PC-9 (cell line): ENCODE results near the gene HEBP1. TPM values are rescaled to one million over a fixed set of nuclear protein-coding genes. Genes with fewer than 3 reads are reported as not detected.

ENCODE experiments used
- BruUV-seq: library from RNA; stranded (reverse); fragments of 400-500 nt; replicated peaks from 2 replicates; lab custom pipeline; 2021; lab: Mats Ljungman, UMichigan
- CTCF ChIA-PET: fragments of 300-600 bp; sonication (Branson Sonifier 250); formaldehyde crosslinking; loops from one replicate; lab custom pipeline; 2022; ENCODE audit warnings: antibody characterized with exemption; lab: Charles Lee
- POLR2A ChIA-PET: fragments of 300-600 bp; sonication (Branson Sonifier 250); formaldehyde crosslinking; loops from one replicate; lab custom pipeline; 2022; ENCODE audit warnings: antibody characterized with exemption; ENCODE audit not compliant: unreplicated experiment; lab: Charles Lee
- DNase-seq, 2 experiments: peaks; one replicate each; pipeline versions ENCODE4 v3.0.0 to v3.0.0-alpha.2; 2015 to 2022; ENCODE audit warnings: mixed read lengths in 1 of 2
- H2AFZ ChIP-seq: fragments of 200-600 bp; sonication (generic); 2 replicates; pipeline ENCODE4 v1.8.1; 2017; ENCODE audit warnings: antibody characterized with exemption
- H3F3A ChIP-seq: fragments of 200-600 bp; sonication (generic); 2 replicates; pipeline ENCODE4 v1.8.1; 2017; ENCODE audit warnings: antibody characterized with exemption, mild to moderate bottlenecking, low read depth; ENCODE audit not compliant: insufficient read depth
- H3K27ac ChIP-seq: fragments of 200-600 bp; sonication (generic); 2 replicates; pipeline ENCODE4 v1.6.1; 2016; ENCODE audit warnings: mixed run types
- H3K27me3 ChIP-seq: fragments of 200-600 bp; sonication (generic); 2 replicates; pipeline ENCODE4 v1.6.1; 2016; ENCODE audit warnings: low read depth, mixed run types; ENCODE audit not compliant: insufficient read depth
- H3K36me3 ChIP-seq: fragments of 200-600 bp; sonication (generic); 2 replicates; pipeline ENCODE4 v1.6.1; 2016; ENCODE audit warnings: low read depth, mixed run types
- H3K4me1 ChIP-seq: fragments of 200-600 bp; sonication (generic); replicated peaks from 2 replicates; pipeline ENCODE4 v1.6.1; 2016; ENCODE audit warnings: mixed run types; ENCODE audit not compliant: insufficient read depth
- H3K4me2 ChIP-seq: fragments of 200-600 bp; sonication (generic); 2 replicates; pipeline ENCODE4 v1.6.1; 2017; ENCODE audit warnings: mixed run types
- H3K4me3 ChIP-seq: fragments of 200-600 bp; sonication (generic); 2 replicates; pipeline ENCODE4 v1.6.1; 2016; ENCODE audit warnings: mixed run types
- H3K79me2 ChIP-seq: fragments of 200-600 bp; sonication (generic); 2 replicates; pipeline ENCODE4 v1.6.1; 2017; ENCODE audit warnings: low read depth, mixed run types
- H3K9me2 ChIP-seq: fragments of 200-600 bp; sonication (generic); 2 replicates; pipeline ENCODE4 v1.8.1; 2017; ENCODE audit warnings: mild to moderate bottlenecking; ENCODE audit not compliant: insufficient read depth
- H3K9me3 ChIP-seq: fragments of 200-600 bp; sonication (generic); 2 replicates; pipeline ENCODE4 v1.8.1; 2016; ENCODE audit warnings: low read depth; ENCODE audit not compliant: insufficient read depth
- H4K20me1 ChIP-seq: fragments of 200-600 bp; sonication (generic); 2 replicates; pipeline ENCODE4 v1.8.1; 2017; ENCODE audit not compliant: insufficient read depth
- CTCF ChIP-seq: fragments of 200-600 bp; sonication (generic); conservative IDR thresholded peaks from 2 replicates; pipeline ENCODE4 v1.6.1; 2017; ENCODE audit warnings: mixed run types, antibody characterized with exemption, mild to moderate bottlenecking, moderate library complexity
- EZH2 ChIP-seq: fragments of 200-600 bp; sonication (generic); IDR thresholded peaks from 2 replicates; pipeline ENCODE4 v1.8.0; 2017; ENCODE audit warnings: antibody characterized with exemption, low read depth
- intact Hi-C: fragments of 100-400 bp; cut with micrococcal nuclease; formaldehyde crosslinking; loops from one replicate; pipeline ENCODE4 v1.10.0; 2022; ENCODE audit not compliant: unreplicated experiment
- total RNA-seq: library from RNA; stranded (reverse); gene quantifications from 2 replicates; pipeline ENCODE4 v1.2.3, GENCODE V29; 2021

Gene HEBP1
- total RNA-seq, 1 experiment from 2014 or later = 148 TPM

- no peak overlapping the region for H3K4me2 ChIP-seq
- POLR2A ChIA-PET = interaction anchor here (0.8 kb wide), 1 partner anchor 215 kb away, joined by 11 read pairs; no protein-coding TSS in a partner anchor
- no peaks in the 10 kb centered on the region; the same call in 1 of the 2 replicates for H3K9me2 ChIP-seq
- DNase-seq = no peak
- H3F3A ChIP-seq = peaks cover 3% of the 10 kb centered on the region; the same call in 1 of the 2 replicates
- no peaks in the 10 kb centered on the region for H4K20me1 ChIP-seq
- H3K4me3 ChIP-seq = no peak overlapping the region
- no peaks in the 10 kb centered on the region for H3K9me3 ChIP-seq
- H2AFZ ChIP-seq = no peak overlapping the region
- no peaks in the 10 kb centered on the region for H3K27me3 ChIP-seq
- intact Hi-C loops = no loop called here
- TF ChIP-seq EZH2 (no peak), CTCF (no peak)
- H3K4me1 ChIP-seq = no peaks in the 10 kb centered on the region
- CTCF ChIA-PET = interaction anchor here (0.7 kb wide), 1 partner anchor 1686 kb away, joined by 5 read pairs; no protein-coding TSS in a partner anchor
- H3K79me2 ChIP-seq = no peaks in the 10 kb centered on the region
- no TSS peak for BruUV-seq
- H3K36me3 ChIP-seq = no peaks in the 10 kb centered on the region
- no peak overlapping the region for H3K27ac ChIP-seq
These were observed 7.6 kb upstream of the HEBP1 start for GRCh38 chr12:13007496-13008233.

GRCh38 chr12:13005649-13006048 lies 5.6 kb upstream of the HEBP1 start:
- Histone ChIP-seq H3F3A (peaks cover 9% of the 10 kb centered on the region), H3K36me3 (no peaks in the 10 kb centered on the region), H2AFZ (no peak overlapping the region), H3K4me1 (peaks cover 5% of the 10 kb centered on the region), H3K9me3 (no peaks in the 10 kb centered on the region), H3K27me3 (no peaks in the 10 kb centered on the region), H3K9me2 (no peaks in the 10 kb centered on the region; the same call in 1 of the 2 replicates), H3K79me2 (peaks cover 10% of the 10 kb centered on the region), H3K27ac (no peak overlapping the region), H3K4me3 (no peak overlapping the region), H3K4me2 (no peak overlapping the region), H4K20me1 (no peaks in the 10 kb centered on the region)
- TF ChIP-seq CTCF (no peak), EZH2 (no peak)
- ChIA-PET POLR2A (interaction anchor here (0.7 kb wide), 1 partner anchor 211 kb away, joined by 4 read pairs; no protein-coding TSS in a partner anchor), CTCF (no interaction called here)
- no peak for DNase-seq
- BruUV-seq = no TSS peak
- intact Hi-C loops = no loop called here

- peaks cover 12% of the 10 kb centered on the region for H3F3A ChIP-seq
- no peaks in the 10 kb centered on the region for H3K36me3 ChIP-seq
- TF ChIP-seq CTCF (no peak), EZH2 (no peak)
- no peak overlapping the region for H3K4me2 ChIP-seq
- no peak overlapping the region for H3K4me3 ChIP-seq
- no peaks in the 10 kb centered on the region; the same call in 1 of the 2 replicates for H3K9me2 ChIP-seq
- H3K9me3 ChIP-seq = no peaks in the 10 kb centered on the region
- no peak for DNase-seq
- no peak overlapping the region for H2AFZ ChIP-seq
- no peaks in the 10 kb centered on the region for H3K27me3 ChIP-seq
- ChIA-PET CTCF (no interaction called here), POLR2A (no interaction called here)
- no TSS peak for BruUV-seq
- H3K79me2 ChIP-seq = peaks cover 10% of the 10 kb centered on the region
- no peak overlapping the region for H3K27ac ChIP-seq
- H3K4me1 ChIP-seq = peaks cover 5% of the 10 kb centered on the region
- intact Hi-C loops = no loop called here
- no peaks in the 10 kb centered on the region for H4K20me1 ChIP-seq
These were observed 4.9 kb upstream of the HEBP1 start for GRCh38 chr12:13004986-13005385.
